Testis (tissue), 3 donors: Measurements from ENCODE around the gene CHRNA1. TPM values are rescaled to one million over a fixed set of nuclear protein-coding genes. Genes with fewer than 3 reads are reported as not detected.

Experiments
- DNase-seq: peaks from one replicate; pipeline ENCODE4 v3.0.0-alpha.2; 2019
- H3K27ac ChIP-seq, 2 donors: fragments of 200-600 bp; sonication (generic); one replicate each; pipeline ENCODE4 v1.5.1; 2019
- H3K27me3 ChIP-seq: fragments of 200-600 bp; sonication (generic); one replicate; pipeline ENCODE4 v1.5.1; 2019
- H3K36me3 ChIP-seq: fragments of 200-600 bp; sonication (generic); one replicate; pipeline ENCODE4 v1.5.1; 2017; ENCODE audit warnings: low read depth; ENCODE audit errors: missing control alignments
- H3K4me1 ChIP-seq: fragments of 200-600 bp; sonication (generic); one replicate; pipeline ENCODE4 v1.5.1; 2019
- H3K4me3 ChIP-seq, 2 donors: fragments of 200-600 bp; sonication (generic); one replicate each; pipeline ENCODE4 v1.5.1; 2017 to 2019
- H3K9me3 ChIP-seq: fragments of 200-600 bp; sonication (generic); one replicate; pipeline ENCODE4 v1.5.1; 2017
- CTCF ChIP-seq, 3 experiments: fragments of 450-650 bp in 2 of 3; fragments of 200-600 bp in 1 of 3; sonication (generic) in 1 of 3; IDR thresholded peaks; one replicate each; pipeline ENCODE4 v1.5.1; 2016 to 2019; ENCODE audit warnings: antibody characterized with exemption in 3 of 3, mild to moderate bottlenecking in 2 of 3, moderate library complexity in 1 of 3
- POLR2A ChIP-seq: fragments of 450-650 bp; IDR thresholded peaks from one replicate; pipeline ENCODE4 v1.6.1; 2017; ENCODE audit warnings: antibody characterized with exemption, mild to moderate bottlenecking, moderate library complexity
- WGBS, 2 donors: methylation state at CpG; one replicate each; pipeline ENCODE4 v1.1.5; 2018; 5-methylcytosine and 5-hydroxymethylcytosine counted together
- intact Hi-C: fragments of 100-400 bp; cut with DNase I; formaldehyde crosslinking; loops from one replicate; pipeline ENCODE4 v1.15.1; 2023; ENCODE audit warnings: low total_unique reads
- polyA plus RNA-seq: library from polyadenylated mRNA; stranded (reverse); fragments of 350-450 nt; fragmentation: Illumina TruSeq; extraction: RNeasy Lipid Tissue Mini Kit (QIAGEN cat#74804); gene quantifications from one replicate; pipeline ENCODE4 v1.2.3, GENCODE V29; 2014; ENCODE audit warnings: low read depth, low replicate concordance; ENCODE audit not compliant: insufficient read depth
- total RNA-seq, 2 donors: library from RNA; depleted of rRNA; stranded (reverse); fragments of >200 nt; gene quantifications; one replicate each; pipeline ENCODE4 v1.2.3, GENCODE V29; 2016

Gene CHRNA1
- total and polyA plus RNA-seq, 3 donors from 2014 or later = 0.25 to 2.7 (median 1.2) TPM

GRCh38 chr2:174802459-174802858, 38.2 kb upstream of the CHRNA1 start:
- intact Hi-C loops = no loop called here
- H3K27ac ChIP-seq = no peak overlapping the region
- no peak overlapping the region for H3K4me3 ChIP-seq
- no peaks in the 10 kb centered on the region for H3K9me3 ChIP-seq
- 94 to 95% methylated on average over 4 of the region's 4 CpGs for WGBS, 2 donors
- TF ChIP-seq CTCF (IDR thresholded peaks at IDR 0.05) (no peak), POLR2A (no peak)
- H3K4me1 ChIP-seq = peaks cover 8% of the 10 kb centered on the region
- no peaks in the 10 kb centered on the region for H3K36me3 ChIP-seq
- no peak for DNase-seq
- no peaks in the 10 kb centered on the region for H3K27me3 ChIP-seq

- WGBS, 2 donors = 90 to 92% methylated on average over 8 of the region's 8 CpGs
- intact Hi-C loops = no loop called here
- no peak for TF ChIP-seq POLR2A
- no peak for TF ChIP-seq CTCF (IDR thresholded peaks at IDR 0.05)
These were observed 36.3 kb upstream of the CHRNA1 start for GRCh38 chr2:174800436-174801205.

GRCh38 chr2:174798801-174799200, 34.5 kb upstream of the CHRNA1 start:
- 90 to 95% methylated on average over 1 of the region's 1 CpG for WGBS, 2 donors
- TF ChIP-seq POLR2A (no peak), CTCF (IDR thresholded peaks at IDR 0.05) (no peak)
- no peaks in the 10 kb centered on the region for H3K4me1 ChIP-seq
- no peak overlapping the region for H3K4me3 ChIP-seq
- intact Hi-C loops = no loop called here
- no peaks in the 10 kb centered on the region for H3K36me3 ChIP-seq
- H3K27ac ChIP-seq = no peak overlapping the region
- no peaks in the 10 kb centered on the region for H3K9me3 ChIP-seq
- no peak for DNase-seq
- no peaks in the 10 kb centered on the region for H3K27me3 ChIP-seq

More at GRCh38 chr2:174800436-174801205, 36.3 kb upstream of the CHRNA1 start:
- H3K4me3 ChIP-seq = no peak overlapping the region
- no peaks in the 10 kb centered on the region for H3K36me3 ChIP-seq
- no peaks in the 10 kb centered on the region for H3K27me3 ChIP-seq
- no peaks in the 10 kb centered on the region for H3K4me1 ChIP-seq
- H3K9me3 ChIP-seq = no peaks in the 10 kb centered on the region
- no peak overlapping the region for H3K27ac ChIP-seq
- DNase-seq = no peak

- H3K27me3 ChIP-seq = no peaks in the 10 kb centered on the region
These were observed 33.6 kb upstream of the CHRNA1 start for GRCh38 chr2:174797781-174798276.

More at GRCh38 chr2:174797781-174798276, 33.6 kb upstream of the CHRNA1 start:
- no peaks in the 10 kb centered on the region for H3K36me3 ChIP-seq
- intact Hi-C loops = no loop called here
- no peaks in the 10 kb centered on the region for H3K4me1 ChIP-seq
- no peak overlapping the region for H3K27ac ChIP-seq
- 63 to 76% methylated on average over 1 of the region's 1 CpG for WGBS, 2 donors
- TF ChIP-seq CTCF (IDR thresholded peaks at IDR 0.05) = no peak
- no peak for TF ChIP-seq POLR2A
- H3K4me3 ChIP-seq = no peak overlapping the region
- no peaks in the 10 kb centered on the region for H3K9me3 ChIP-seq
- no peak for DNase-seq
